Measurements from ENCODE around the gene CBLN1.

DNA sequence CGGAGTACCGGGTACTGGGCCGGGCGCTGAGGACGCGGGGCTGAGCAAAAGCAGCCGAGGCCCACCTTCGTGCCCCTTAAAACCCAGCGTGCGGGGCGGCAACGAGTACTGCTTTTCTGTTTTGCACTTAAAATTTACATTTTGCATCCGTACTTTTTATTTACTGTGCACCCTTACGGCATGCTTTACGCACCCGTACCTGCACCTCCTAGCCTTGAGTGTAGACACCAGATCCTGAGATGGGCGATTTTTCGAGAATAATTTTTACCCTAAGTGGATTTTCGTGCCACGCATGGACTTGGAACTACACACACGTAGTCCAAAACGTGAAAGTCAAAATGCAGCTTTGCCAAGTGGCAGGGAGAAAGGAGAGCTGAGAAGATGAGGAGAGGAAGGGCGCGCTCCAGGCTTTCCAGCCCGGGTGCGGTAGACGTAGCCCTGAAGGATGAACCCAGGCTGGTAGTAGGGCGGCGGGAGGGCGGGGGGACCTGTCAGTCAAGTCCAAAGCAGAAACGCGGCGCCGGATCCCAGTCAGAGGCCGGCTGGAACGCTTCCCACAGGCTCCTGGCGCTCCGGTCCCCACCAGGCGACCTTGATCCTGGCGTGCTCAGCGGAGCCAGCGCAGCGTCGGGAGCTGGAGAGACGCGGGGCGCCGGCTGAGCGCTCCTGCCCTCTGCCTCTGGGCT lies 1.2 kb upstream of the CBLN1 start:
- TF ChIP-seq CTCF (IDR thresholded peaks at IDR 0.05) (no peak), EP300 (IDR thresholded peaks at IDR 0.05) (no peak)
